Neutrophil (primary cell): ENCODE data around the gene PLP1.
"Not testable (repeated sequence)": the region's sequence is repeated elsewhere in the genome, so short reads cannot be mapped to it uniquely, and the experiment has no call there.

ENCODE experiments used
- H3K27ac ChIP-seq: fragments of 200-600 bp; sonication (generic); 2 replicates; pipeline ENCODE4 v1.5.1; 2016; ENCODE audit warnings: mild to moderate bottlenecking, moderate library complexity
- H3K27me3 ChIP-seq: fragments of 200-600 bp; sonication (generic); 2 replicates; pipeline ENCODE4 v1.6.0; 2016; ENCODE audit warnings: mild to moderate bottlenecking
- H3K36me3 ChIP-seq: fragments of 200-600 bp; sonication (generic); 2 replicates; pipeline ENCODE4 v1.5.1; 2017
- H3K4me1 ChIP-seq, 2 experiments: fragments of 200-600 bp in 1 of 2; sonication (generic) in 1 of 2; 1 replicate in 1 of 2; 2 replicates in 1 of 2; pipeline versions ENCODE4 v1.5.1 to v1.6.1; 2013 to 2016; ENCODE audit warnings: low read depth in 1 of 2, low read length in 1 of 2, mild to moderate bottlenecking in 1 of 2, moderate library complexity in 1 of 2; ENCODE audit not compliant: control insufficient read depth in 1 of 2, insufficient read depth in 1 of 2
- H3K4me3 ChIP-seq, 2 experiments: fragments of 200-600 bp in 1 of 2; sonication (generic) in 1 of 2; 1 replicate in 1 of 2; 2 replicates in 1 of 2; pipeline ENCODE4 v1.5.1; 2013 to 2016; ENCODE audit warnings: low read depth in 1 of 2, low read length in 1 of 2, mild to moderate bottlenecking in 1 of 2, moderate library complexity in 1 of 2
- H3K9me3 ChIP-seq: fragments of 200-600 bp; sonication (generic); 2 replicates; pipeline ENCODE4 v1.5.1; 2016
- CTCF ChIP-seq: fragments of 200-600 bp; sonication (generic); IDR thresholded peaks from 2 replicates; pipeline ENCODE4 v1.5.1; 2016; ENCODE audit warnings: antibody characterized with exemption

Gene PLP1

DNA sequence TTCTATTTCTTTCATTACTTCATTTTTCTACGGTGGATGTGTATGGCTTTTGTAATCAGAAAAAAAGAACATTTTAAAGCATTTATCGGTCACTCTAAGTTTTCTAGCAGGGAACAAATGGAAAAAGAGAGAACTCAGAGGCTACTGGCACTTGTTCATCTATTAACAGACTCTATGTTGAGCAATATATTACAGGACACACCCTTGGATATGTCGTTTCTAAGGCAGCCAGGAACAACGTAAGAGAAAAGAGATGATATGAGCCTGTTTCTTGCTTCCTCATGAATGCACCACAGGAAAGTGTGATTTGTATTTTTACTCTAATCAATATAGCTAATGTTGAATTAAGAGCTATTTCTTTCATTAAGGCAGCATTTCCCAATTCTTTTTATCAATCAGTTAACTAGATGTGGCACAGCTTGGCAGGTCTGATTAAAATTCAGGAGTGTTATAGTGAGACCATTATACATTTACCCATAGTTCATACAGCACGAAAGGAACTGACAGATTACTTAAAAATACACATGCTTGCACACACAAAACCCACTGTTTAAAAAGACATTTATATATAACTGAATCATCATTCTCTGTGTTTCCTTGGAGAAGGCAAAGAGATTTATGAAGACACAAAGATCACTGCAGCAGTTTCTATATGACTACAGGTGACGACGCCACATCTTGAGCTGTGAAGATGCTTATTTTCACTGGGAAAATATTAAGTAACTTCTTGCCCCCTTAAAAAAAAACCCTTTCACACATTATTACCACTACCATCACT, 42.4 kb downstream of the PLP1 start:
- Histone ChIP-seq H3K9me3 (no peaks in the 10 kb centered on the region), H3K4me1 (no peaks in the 10 kb centered on the region), H3K36me3 (no peaks in the 10 kb centered on the region), H3K27me3 (no peaks in the 10 kb centered on the region), H3K27ac (no peak overlapping the region), H3K4me3 (no peak overlapping the region)
- no peak for TF ChIP-seq CTCF

DNA sequence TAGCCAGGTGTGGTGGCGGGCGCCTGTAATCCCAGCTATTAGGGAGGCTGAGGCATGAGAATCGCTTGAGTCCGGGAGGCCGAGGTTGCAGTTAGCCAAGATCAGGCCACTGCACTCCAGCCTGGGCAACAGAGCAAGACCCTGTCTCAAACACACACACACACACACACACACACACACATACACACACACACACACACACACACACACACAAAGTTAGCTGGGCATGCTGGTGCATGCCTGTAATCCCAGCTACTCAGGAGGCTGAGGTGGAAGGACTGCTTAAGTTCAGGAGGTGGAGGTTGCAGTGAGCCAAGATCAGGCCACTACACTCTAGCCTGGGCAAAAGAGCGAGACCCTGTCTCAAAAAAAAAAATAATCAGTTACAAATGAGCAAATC, 44.2 kb downstream of the PLP1 start:
- not testable (repeated sequence) for H3K4me1 ChIP-seq, H3K27me3 ChIP-seq, H3K4me3 ChIP-seq, H3K27ac ChIP-seq, H3K9me3 ChIP-seq, H3K36me3 ChIP-seq

DNA sequence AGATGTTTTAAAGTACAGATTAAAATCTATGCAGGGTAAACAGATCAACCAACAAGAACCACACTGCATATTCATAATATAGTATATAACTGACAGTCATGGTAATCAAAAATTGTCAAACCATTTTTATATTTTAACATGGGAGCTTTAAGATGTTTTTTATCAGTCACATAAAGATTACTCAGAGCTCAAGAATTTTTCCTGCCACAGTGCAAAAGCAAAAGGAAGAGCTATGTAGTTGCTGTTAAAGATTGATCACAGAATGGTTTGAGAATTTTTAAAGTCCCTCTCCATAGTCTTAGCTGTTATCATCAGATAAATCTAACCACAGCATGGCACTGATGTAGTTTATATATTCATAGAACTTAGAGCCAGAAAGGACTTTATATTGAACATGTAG, 47.0 kb downstream of the PLP1 start:
- Histone ChIP-seq H3K27ac (no peak overlapping the region), H3K4me3 (no peak overlapping the region), H3K4me1 (no peaks in the 10 kb centered on the region), H3K9me3 (no peaks in the 10 kb centered on the region), H3K36me3 (no peaks in the 10 kb centered on the region), H3K27me3 (no peaks in the 10 kb centered on the region)
- no peak for TF ChIP-seq CTCF

GRCh38 chrX:103825881-103826280, 49.2 kb downstream of the PLP1 start:
- no peak overlapping the region for H3K4me3 ChIP-seq
- TF ChIP-seq CTCF, result no peak
- no peak overlapping the region for H3K27ac ChIP-seq
- H3K4me1 ChIP-seq, result no peaks in the 10 kb centered on the region
- no peaks in the 10 kb centered on the region for H3K9me3 ChIP-seq
- H3K36me3 ChIP-seq, result no peaks in the 10 kb centered on the region
- H3K27me3 ChIP-seq, result peaks cover 2% of the 10 kb centered on the region

GRCh38 chrX:103828529-103828928, 51.9 kb downstream of the PLP1 start:
- Histone ChIP-seq H3K27ac (no peak overlapping the region), H3K27me3 (peaks cover 23% of the 10 kb centered on the region), H3K4me3 (no peak overlapping the region), H3K36me3 (no peaks in the 10 kb centered on the region), H3K9me3 (no peaks in the 10 kb centered on the region), H3K4me1 (peaks cover 3 to 5% of the 10 kb centered on the region in 2 experiments)
- no peak for TF ChIP-seq CTCF

DNA sequence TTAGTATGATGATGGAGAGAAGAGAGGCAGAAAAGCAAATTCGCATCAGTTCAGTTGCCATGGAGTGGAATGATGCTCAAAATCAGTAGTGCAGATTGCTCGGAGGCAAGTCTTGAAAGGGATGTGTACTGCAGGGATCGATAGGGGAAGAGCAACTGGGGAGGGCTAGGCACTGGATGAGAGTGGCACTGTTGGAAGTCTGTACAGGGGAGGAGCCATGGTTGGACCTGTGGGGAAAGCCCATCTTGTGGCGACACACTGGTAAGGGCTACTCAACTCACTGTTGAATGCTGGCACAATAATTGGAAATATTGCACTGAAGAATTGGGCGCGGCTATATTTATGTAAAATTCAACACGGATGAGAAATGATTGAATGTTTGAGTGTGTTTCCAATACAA, 54.2 kb downstream of the PLP1 start:
- no peaks in the 10 kb centered on the region for H3K36me3 ChIP-seq
- no peak overlapping the region for H3K4me3 ChIP-seq
- H3K4me1 ChIP-seq, result peaks cover 3 to 5% of the 10 kb centered on the region in 2 experiments
- TF ChIP-seq CTCF, result no peak
- H3K9me3 ChIP-seq, result no peaks in the 10 kb centered on the region
- no peak overlapping the region for H3K27ac ChIP-seq
- H3K27me3 ChIP-seq, result peaks cover 23% of the 10 kb centered on the region
